Effector CD8-positive, alpha-beta T cell (primary cell): ENCODE results near the gene AGMAT.
A peak's percentile ranks its signal among the peaks of the same experiment; 100 is the strongest.

ENCODE experiments used
- DNase-seq: peaks from one replicate; lab custom pipeline; 2025; lab: John Stamatoyannopoulos, UW

AGMAT gene

GRCh38 chr1:15559189-15559810 lies 25.6 kb downstream of the AGMAT start:
- DNase-seq: no peak

GRCh38 chr1:15558516-15558915 lies 26.3 kb downstream of the AGMAT start:
- no peak for DNase-seq

- DNase-seq: no peak
Measured at GRCh38 chr1:15557594-15557993, 27.3 kb downstream of the AGMAT start.

- no peak for DNase-seq
Measured at GRCh38 chr1:15557008-15557407, 27.8 kb downstream of the AGMAT start.

- no peak for DNase-seq
Measured at GRCh38 chr1:15550573-15550972, 34.3 kb downstream of the AGMAT start.

- no peak for DNase-seq
Measured at GRCh38 chr1:15546641-15547040, 38.2 kb downstream of the AGMAT start.

GRCh38 chr1:15543589-15544568 lies 41.0 kb downstream of the AGMAT start:
- no peak for DNase-seq

GRCh38 chr1:15543251-15543588 lies 41.6 kb downstream of the AGMAT start:
- DNase-seq: no peak

GRCh38 chr1:15542388-15543250 lies 42.2 kb downstream of the AGMAT start:
- DNase-seq: no peak

GRCh38 chr1:15541231-15541792 lies 43.5 kb downstream of the AGMAT start:
- DNase-seq: no peak

- DNase-seq: no peak
Measured at GRCh38 chr1:15540186-15540585, 44.7 kb downstream of the AGMAT start.

- no peak for DNase-seq
Measured at GRCh38 chr1:15538771-15539170, 46.1 kb downstream of the AGMAT start.

- DNase-seq: no peak
Measured at GRCh38 chr1:15531682-15532081, 53.2 kb downstream of the AGMAT start.

- no peak for DNase-seq
Measured at GRCh38 chr1:15531003-15531402, 53.8 kb downstream of the AGMAT start.

- DNase-seq: peak; percentile 90
Measured at GRCh38 chr1:15526490-15527339, 58.1 kb downstream of the AGMAT start, which contains the start of gene DNAJC16. Gene DNAJC16, plus strand, starts transcription at chr1:15526848. Its CDS starts 2,258 bp downstream, at chr1:15529106.

GRCh38 chr1:15526021-15526489 lies 58.8 kb downstream of the AGMAT start:
- DNase-seq: peak; percentile 10

GRCh38 chr1:15525050-15526020 lies 59.5 kb downstream of the AGMAT start:
- DNase-seq: no peak

GRCh38 chr1:15524283-15525049 lies 60.4 kb downstream of the AGMAT start:
- peak; percentile 100 for DNase-seq

GRCh38 chr1:15524021-15524282 lies 60.9 kb downstream of the AGMAT start, which contains the start of gene CASP9:
Gene CASP9, minus strand, starts transcription at chr1:15524215. Its CDS starts 15 bp downstream, at chr1:15524200.
- no peak for DNase-seq
